GM21367 (cell line): Measurements from ENCODE around the gene EMP1.

Experiments
- ATAC-seq: cut with Tn5 transposase; IDR thresholded peaks from one replicate; pipeline ENCODE4 v1.9.1; 2021; ENCODE audit not compliant: unreplicated experiment

Gene EMP1

GRCh38 chr12:13218641-13219040 lies 22.1 kb downstream of the EMP1 start:
- no peak for ATAC-seq

GRCh38 chr12:13219320-13219719 lies 22.8 kb downstream of the EMP1 start:
- ATAC-seq = no peak

GRCh38 chr12:13220838-13221237 lies 24.3 kb downstream of the EMP1 start:
- ATAC-seq = no peak

GRCh38 chr12:13222076-13222475 lies 25.6 kb downstream of the EMP1 start:
- no peak for ATAC-seq

- ATAC-seq = no peak
Measured at GRCh38 chr12:13223179-13223804, 26.8 kb downstream of the EMP1 start.

- ATAC-seq = no peak
Measured at GRCh38 chr12:13223941-13224340, 27.4 kb downstream of the EMP1 start.

- ATAC-seq = no peak
Measured at GRCh38 chr12:13227191-13227590, 30.7 kb downstream of the EMP1 start.

- ATAC-seq = no peak
Measured at GRCh38 chr12:13228579-13228978, 32.1 kb downstream of the EMP1 start.

GRCh38 chr12:13229504-13229903 lies 33.0 kb downstream of the EMP1 start:
- ATAC-seq = no peak

- no peak for ATAC-seq
Measured at GRCh38 chr12:13230500-13230899, 34.0 kb downstream of the EMP1 start.

GRCh38 chr12:13233830-13234641 lies 37.5 kb downstream of the EMP1 start:
- ATAC-seq = no peak

- no peak for ATAC-seq
Measured at GRCh38 chr12:13238204-13238603, 41.7 kb downstream of the EMP1 start.

- ATAC-seq = no peak
Measured at GRCh38 chr12:13241833-13242488, 45.4 kb downstream of the EMP1 start.

- ATAC-seq = no peak
Measured at GRCh38 chr12:13242936-13243335, 46.4 kb downstream of the EMP1 start.

- no peak for ATAC-seq
Measured at GRCh38 chr12:13243516-13244070, 47.1 kb downstream of the EMP1 start.

- no peak for ATAC-seq
Measured at GRCh38 chr12:13247596-13247995, 51.1 kb downstream of the EMP1 start.

- no peak for ATAC-seq
Measured at GRCh38 chr12:13248964-13249363, 52.4 kb downstream of the EMP1 start.

- ATAC-seq = no peak
Measured at GRCh38 chr12:13250416-13250815, 53.9 kb downstream of the EMP1 start.

- no peak for ATAC-seq
Measured at GRCh38 chr12:13251521-13251920, 55.0 kb downstream of the EMP1 start.

- ATAC-seq = no peak
Measured at GRCh38 chr12:13252024-13252423, 55.5 kb downstream of the EMP1 start.

GRCh38 chr12:13252616-13253015 lies 56.1 kb downstream of the EMP1 start:
- no peak for ATAC-seq
